ENCODE results near the gene RIN1. TPM values are rescaled to one million over a fixed set of nuclear protein-coding genes. Genes with fewer than 3 reads are reported as not detected.

Gene RIN1
- total and polyA plus RNA-seq, 2 experiments from 2014 or later, result 2.5 to 8.2 TPM

DNA sequence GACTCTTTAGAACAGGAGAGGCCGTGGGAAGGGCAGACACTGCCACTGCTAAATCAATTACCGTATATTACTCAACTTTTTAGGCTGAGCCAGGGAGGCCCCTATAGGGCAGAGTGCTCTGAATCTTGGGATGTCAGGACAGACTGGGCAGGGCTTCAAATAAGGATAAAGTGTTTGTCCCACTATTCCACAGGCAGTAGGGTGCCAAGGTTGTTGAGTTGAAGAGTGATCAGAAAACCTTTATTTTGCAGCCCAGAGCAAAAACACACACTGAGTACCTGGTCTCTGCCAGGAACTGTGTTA is 12.8 kb upstream of the RIN1 start (continued):
- TF ChIP-seq STAT1 (IDR thresholded peaks at IDR 0.05; ENCODE audit: unreplicated experiment), result no peak
- no peak for TF ChIP-seq EZH2phosphoT487 (IDR thresholded peaks at IDR 0.05; ENCODE audit: unreplicated experiment)
- TF ChIP-seq, protein P1, sequence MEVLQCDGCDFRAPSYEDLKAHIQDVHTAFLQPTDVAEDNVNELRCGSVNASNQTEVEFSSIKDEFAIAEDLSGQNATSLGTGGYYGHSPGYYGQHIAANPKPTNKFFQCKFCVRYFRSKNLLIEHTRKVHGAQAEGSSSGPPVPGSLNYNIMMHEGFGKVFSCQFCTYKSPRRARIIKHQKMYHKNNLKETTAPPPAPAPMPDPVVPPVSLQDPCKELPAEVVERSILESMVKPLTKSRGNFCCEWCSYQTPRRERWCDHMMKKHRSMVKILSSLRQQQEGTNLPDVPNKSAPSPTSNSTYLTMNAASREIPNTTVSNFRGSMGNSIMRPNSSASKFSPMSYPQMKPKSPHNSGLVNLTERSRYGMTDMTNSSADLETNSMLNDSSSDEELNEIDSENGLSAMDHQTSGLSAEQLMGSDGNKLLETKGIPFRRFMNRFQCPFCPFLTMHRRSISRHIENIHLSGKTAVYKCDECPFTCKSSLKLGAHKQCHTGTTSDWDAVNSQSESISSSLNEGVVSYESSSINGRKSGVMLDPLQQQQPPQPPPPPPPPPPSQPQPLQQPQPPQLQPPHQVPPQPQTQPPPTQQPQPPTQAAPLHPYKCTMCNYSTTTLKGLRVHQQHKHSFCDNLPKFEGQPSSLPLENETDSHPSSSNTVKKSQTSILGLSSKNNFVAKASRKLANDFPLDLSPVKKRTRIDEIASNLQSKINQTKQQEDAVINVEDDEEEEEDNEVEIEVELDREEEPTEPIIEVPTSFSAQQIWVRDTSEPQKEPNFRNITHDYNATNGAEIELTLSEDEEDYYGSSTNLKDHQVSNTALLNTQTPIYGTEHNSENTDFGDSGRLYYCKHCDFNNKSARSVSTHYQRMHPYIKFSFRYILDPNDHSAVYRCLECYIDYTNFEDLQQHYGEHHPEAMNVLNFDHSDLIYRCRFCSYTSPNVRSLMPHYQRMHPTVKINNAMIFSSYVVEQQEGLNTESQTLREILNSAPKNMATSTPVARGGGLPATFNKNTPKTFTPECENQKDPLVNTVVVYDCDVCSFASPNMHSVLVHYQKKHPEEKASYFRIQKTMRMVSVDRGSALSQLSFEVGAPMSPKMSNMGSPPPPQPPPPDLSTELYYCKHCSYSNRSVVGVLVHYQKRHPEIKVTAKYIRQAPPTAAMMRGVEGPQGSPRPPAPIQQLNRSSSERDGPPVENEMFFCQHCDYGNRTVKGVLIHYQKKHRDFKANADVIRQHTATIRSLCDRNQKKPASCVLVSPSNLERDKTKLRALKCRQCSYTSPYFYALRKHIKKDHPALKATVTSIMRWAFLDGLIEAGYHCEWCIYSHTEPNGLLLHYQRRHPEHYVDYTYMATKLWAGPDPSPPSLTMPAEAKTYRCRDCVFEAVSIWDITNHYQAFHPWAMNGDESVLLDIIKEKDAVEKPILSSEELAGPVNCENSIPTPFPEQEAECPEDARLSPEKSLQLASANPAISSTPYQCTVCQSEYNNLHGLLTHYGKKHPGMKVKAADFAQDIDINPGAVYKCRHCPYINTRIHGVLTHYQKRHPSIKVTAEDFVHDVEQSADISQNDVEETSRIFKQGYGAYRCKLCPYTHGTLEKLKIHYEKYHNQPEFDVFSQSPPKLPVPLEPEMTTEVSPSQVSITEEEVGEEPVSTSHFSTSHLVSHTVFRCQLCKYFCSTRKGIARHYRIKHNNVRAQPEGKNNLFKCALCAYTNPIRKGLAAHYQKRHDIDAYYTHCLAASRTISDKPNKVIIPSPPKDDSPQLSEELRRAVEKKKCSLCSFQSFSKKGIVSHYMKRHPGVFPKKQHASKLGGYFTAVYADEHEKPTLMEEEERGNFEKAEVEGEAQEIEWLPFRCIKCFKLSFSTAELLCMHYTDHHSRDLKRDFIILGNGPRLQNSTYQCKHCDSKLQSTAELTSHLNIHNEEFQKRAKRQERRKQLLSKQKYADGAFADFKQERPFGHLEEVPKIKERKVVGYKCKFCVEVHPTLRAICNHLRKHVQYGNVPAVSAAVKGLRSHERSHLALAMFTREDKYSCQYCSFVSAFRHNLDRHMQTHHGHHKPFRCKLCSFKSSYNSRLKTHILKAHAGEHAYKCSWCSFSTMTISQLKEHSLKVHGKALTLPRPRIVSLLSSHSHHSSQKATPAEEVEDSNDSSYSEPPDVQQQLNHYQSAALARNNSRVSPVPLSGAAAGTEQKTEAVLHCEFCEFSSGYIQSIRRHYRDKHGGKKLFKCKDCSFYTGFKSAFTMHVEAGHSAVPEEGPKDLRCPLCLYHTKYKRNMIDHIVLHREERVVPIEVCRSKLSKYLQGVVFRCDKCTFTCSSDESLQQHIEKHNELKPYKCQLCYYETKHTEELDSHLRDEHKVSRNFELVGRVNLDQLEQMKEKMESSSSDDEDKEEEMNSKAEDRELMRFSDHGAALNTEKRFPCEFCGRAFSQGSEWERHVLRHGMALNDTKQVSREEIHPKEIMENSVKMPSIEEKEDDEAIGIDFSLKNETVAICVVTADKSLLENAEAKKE (CRISPR knock-in tag; IDR thresholded peaks at IDR 0.05), result no peak
- no peak for TF ChIP-seq ZNF114 (CRISPR knock-in tag; IDR thresholded peaks at IDR 0.05)
- TF ChIP-seq CREB1 (CRISPR knock-in tag; IDR thresholded peaks at IDR 0.05; ENCODE audit: low read depth), result no peak
- TF ChIP-seq ZNF331 (CRISPR knock-in tag; IDR thresholded peaks at IDR 0.05; ENCODE audit: low read depth), result no peak
- TF ChIP-seq JUNB (IDR thresholded peaks at IDR 0.05; ENCODE audit: unreplicated experiment), result no peak

DNA sequence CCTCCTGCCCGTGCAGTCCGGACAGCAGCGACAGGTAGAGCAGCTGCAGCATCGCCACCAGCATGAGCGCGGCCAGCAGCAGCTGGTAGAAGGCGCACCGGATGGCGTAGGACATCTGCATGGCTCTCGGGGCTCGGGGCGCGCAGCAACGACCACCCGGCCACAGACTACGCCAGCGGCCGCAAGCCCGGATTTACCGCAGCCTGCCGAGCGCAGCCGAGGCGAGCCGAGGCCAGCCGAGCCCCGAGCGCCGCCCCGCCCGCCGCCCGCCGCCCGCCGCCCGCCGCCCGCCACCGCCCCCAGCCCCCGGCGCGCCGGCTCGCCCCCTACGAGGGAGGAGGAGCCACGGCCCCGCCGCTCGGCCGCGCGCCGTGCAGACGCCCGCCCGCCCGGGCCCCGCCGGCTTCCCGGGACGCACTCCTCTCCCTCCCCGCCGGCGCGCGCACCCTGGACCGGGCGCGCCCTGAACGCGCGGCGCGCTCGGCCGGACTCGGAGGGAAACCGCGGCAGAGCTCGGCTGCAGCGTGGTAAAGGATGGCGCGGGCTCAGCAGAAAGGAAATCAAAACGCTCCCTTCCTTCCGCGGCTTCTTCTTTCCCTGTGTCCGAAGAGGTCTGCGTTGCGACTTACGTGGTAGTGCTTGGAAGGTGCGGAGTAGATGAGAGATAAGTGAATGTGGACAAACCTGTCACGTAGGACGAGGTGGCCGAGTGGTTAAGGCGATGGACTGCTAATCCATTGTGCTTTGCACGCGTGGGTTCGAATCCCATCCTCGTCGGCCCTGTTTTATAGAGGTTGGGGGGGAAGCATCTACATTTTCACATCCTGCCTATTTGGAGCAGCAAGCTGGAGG is 11.4 kb upstream of the RIN1 start, which contains the start of gene B4GAT1:
Gene B4GAT1, minus strand, starts transcription at position 205 of the 852 bp plus-strand sequence. Its CDS starts 84 bp downstream, at position 121.
- Mint-ChIP-seq H3K27me3 (ENCODE audit: insufficient read depth, low read depth, poor library complexity) (peaks cover 26% of the 10 kb centered on the region), H3K4me1 (peaks cover 30% of the 10 kb centered on the region)
- TF ChIP-seq CREB1 (CRISPR knock-in tag; IDR thresholded peaks at IDR 0.05; ENCODE audit: low read depth), result peak; percentile 65; the same call in 1 of the 2 replicates
- TF ChIP-seq, protein P1 (CRISPR knock-in tag; IDR thresholded peaks at IDR 0.05), result no peak

More for the DNA sequence above, 11.4 kb upstream of the RIN1 start, which contains the start of gene B4GAT1:
- Histone ChIP-seq H3K27me3 (ENCODE audit: insufficient read depth) (peaks cover 8% of the 10 kb centered on the region; the same call in 1 of the 2 replicates), H3K4me3 (peak within 1 kb of the TSS; percentile 95), H3F3A (replicated peaks; ENCODE audit: low read depth) (peaks cover 26% of the 10 kb centered on the region), H3K4me1 (ENCODE audit: insufficient read depth) (peaks cover 15% of the 10 kb centered on the region), H3K27ac (ENCODE audit: low read depth) (peak within 1 kb of the TSS; percentile 42; the same call in 1 of the 2 replicates), H4K20me1 (replicated peaks; ENCODE audit: insufficient read depth) (0 out of 2 replicates have a peak, but pooled peaks cover 3% of the 10 kb centered on the region), H3K36me3 (ENCODE audit: insufficient read depth) (no peaks in the 10 kb centered on the region), H2AFZ (peak within 1 kb of the TSS; percentile 99), H3K9me2 (ENCODE audit: insufficient read depth) (no peaks in the 10 kb centered on the region), H3K4me2 (peak within 1 kb of the TSS; percentile 99), H3K79me2 (replicated peaks; ENCODE audit: insufficient read depth) (peaks cover 14% of the 10 kb centered on the region)
- H3K27ac Mint-ChIP-seq, result peak within 1 kb of the TSS; percentile 96
- DNase-seq (ENCODE audit: low spot score), result peak; percentile 75
- H3K4me3 Mint-ChIP-seq, result peak within 1 kb of the TSS; percentile 96
- ATAC-seq, result peak; percentile 60
- H3K36me3 Mint-ChIP-seq (ENCODE audit: low read depth), result peaks cover 14% of the 10 kb centered on the region
- peaks cover 5% of the 10 kb centered on the region; the same call in 2 of the 3 replicates for H3K9me3 Mint-ChIP-seq
